HT1080 (cell line): ENCODE measurements around the gene NUDC. TPM values are rescaled to one million over a fixed set of nuclear protein-coding genes. Genes with fewer than 3 reads are reported as not detected.
"Not testable (repeated sequence)": the region's sequence is repeated elsewhere in the genome, so short reads cannot be mapped to it uniquely, and the experiment has no call there.

Experiments used
- DNase-seq: peaks from one replicate; pipeline ENCODE4 v3.0.0-alpha.2; 2015; ENCODE audit warnings: low read depth
- total RNA-seq: library from RNA; depleted of rRNA; stranded (reverse); fragments of >200 nt; shearing (Covaris generic); gene quantifications from 2 replicates; pipeline ENCODE4 v1.2.3, GENCODE V29; 2014; rRNA removed

NUDC gene
- total RNA-seq, 1 experiment from 2014 or later, result 182 TPM

DNA sequence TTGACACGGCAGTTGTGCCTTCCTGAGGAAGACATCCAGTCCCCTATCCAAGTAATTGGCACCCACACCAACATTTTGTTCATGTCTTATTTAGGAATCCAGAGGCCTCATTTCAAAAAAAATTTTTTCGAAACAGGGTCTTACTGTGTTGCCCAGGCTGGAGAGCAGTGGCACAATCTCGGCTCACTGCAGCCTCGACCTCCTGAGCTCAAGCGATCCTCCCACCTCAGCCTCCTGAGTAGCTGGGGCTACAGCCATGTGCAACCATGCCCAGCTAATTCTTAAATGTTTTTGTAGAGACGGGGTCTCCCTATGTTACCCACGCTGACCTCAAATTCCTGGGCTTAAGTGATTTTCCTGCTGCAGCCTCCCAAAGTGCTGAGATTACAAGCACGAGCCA lies 62.7 kb downstream of the NUDC start:
- no peak for DNase-seq

DNA sequence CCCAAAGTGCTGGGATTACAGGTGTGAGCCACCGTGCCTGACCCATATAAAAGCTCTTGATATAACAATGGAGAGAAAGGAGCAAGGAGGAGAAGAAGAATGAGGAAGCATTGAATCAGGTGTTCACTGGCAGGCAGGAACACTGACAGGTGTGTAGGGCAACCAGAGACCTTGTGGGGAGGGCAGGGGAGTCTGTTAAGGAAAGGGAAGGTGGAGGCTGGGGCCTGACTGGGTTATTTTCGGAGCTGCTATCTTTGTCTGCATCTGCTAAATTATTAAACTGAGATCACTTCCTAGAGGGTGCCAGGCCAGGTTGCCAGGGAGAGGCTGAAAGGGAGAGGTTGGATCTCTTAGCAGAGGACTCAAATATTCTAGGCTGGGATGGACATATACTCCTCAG lies 65.1 kb downstream of the NUDC start:
- DNase-seq, result no peak

GRCh38 chr1:26989403-26990109 lies 68.0 kb downstream of the NUDC start:
- not testable (repeated sequence) for DNase-seq

- DNase-seq, result peak; percentile 83
These were observed 70.0 kb downstream of the NUDC start for GRCh38 chr1:26991310-26992116.

DNA sequence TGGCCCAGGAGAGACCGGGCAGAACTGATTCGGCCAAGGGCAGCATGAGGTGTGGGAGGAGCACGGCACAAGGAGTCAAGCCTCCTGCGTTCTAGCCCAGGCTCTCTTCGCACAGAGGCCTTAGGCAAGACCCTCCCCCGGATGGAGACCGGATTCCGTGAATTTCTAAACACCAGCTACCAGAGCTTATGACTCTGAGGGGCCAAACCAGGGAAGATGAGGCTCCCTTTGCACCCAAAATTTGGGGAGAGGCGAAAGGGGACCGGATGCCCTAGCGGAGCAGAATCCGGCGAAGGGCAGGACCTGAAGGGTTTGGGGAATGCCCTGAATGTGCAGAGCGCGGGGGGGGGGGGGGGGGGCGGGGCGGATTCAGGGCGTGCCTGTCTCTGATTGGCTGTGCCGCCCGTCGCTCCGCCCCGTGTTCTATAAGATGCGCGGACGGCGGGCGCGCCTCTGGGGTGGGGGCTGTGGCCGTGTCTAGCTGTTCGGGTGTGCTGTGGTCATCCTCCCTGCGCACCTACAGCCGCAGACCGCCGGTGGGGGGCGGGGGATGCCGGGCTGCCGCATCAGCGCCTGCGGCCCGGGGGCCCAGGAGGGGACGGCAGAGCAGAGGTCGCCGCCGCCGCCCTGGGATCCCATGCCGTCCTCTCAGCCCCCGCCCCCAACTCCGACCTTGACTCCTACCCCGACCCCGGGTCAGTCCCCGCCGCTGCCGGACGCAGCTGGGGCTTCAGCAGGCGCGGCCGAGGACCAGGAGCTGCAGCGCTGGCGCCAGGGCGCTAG lies 71.9 kb downstream of the NUDC start, which contains the start of gene TRNP1:
Gene TRNP1, plus strand, starts transcription at position 456 of the 783 bp plus-strand sequence. Its CDS starts 95 bp downstream, at position 551.
- DNase-seq, result peak; percentile 78

DNA sequence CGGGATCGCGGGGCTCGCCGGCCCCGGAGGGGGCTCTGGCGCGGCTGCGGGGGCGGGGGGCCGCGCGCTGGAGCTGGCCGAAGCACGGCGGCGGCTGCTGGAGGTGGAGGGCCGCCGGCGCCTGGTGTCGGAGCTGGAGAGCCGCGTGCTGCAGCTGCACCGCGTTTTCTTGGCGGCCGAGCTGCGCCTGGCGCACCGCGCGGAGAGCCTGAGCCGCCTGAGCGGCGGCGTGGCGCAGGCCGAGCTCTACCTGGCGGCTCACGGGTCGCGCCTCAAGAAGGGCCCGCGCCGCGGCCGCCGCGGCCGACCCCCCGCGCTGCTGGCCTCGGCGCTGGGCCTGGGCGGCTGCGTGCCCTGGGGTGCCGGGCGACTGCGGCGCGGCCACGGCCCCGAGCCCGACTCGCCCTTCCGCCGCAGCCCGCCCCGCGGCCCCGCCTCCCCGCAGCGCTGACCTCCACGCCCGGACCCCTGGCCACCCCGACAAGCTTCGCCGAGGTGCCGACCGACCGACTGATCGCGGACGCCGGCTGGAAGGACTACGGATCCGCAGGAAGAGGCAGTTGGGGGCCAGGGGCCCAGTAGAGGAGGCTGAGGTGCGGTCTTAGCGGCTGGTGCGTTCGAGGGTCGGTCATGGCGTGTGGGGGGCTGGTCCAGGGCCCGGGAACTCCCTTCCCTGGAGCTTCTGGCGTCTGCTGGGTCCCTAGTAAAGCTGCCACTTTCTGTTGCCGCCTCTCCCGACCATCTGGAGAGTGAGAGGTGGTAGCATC lies 72.7 kb downstream of the NUDC start:
- no peak for DNase-seq

DNA sequence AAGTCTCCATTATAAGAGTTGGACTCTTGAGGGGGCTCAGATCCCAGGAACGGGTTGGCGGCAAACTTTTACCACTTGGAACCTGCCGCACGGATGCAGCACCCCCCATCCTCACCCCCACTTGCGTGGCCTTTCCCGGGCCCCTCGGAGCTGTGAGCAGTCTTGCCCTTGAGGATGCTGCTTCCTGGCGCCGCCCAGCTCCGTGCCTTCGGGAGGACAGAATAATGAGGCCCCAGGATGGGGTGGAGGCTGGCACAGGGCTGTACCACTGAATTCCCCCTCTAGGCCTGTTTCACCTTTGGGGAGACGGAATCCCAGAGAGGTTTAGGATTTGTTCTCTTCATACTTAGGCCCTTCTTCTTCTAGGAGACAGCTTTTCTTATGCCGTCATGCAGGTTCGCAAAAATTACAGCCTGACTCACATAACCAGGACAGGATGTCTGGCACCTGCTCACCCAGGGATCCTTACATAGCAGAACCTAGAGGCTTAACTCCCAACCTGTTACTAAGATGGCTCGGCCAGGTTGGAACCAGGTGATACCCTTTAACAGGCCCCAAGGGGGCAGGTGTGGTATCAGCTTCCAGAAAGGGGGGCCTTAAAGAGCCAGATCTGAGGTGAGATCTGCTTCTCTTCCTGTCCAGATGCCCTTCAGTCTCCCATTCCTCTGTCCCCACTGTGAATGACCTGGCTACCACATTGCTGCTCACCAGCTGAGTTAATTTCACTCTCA lies 73.4 kb downstream of the NUDC start:
- no peak for DNase-seq

- DNase-seq, result peak; percentile 37
These were observed 74.5 kb downstream of the NUDC start for GRCh38 chr1:26996024-26996423.

Other genes with a start within 250 kb of the NUDC start
- 15.0 and 17.2 TPM in 2 replicates for gene ARID1A, start 225.7 kb upstream of the NUDC start, total RNA-seq
- 9.5 and 13.3 TPM in 2 replicates for gene PIGV, start 133.8 kb upstream of the NUDC start, total RNA-seq
- gene ZDHHC18, start 95.1 kb upstream of the NUDC start, total RNA-seq, result 15.9 and 30.4 TPM in 2 replicates
- gene SFN, start 58.6 kb upstream of the NUDC start, total RNA-seq, result 5.2 and 7.0 TPM in 2 replicates
- gene GPN2, start 31.5 kb upstream of the NUDC start, total RNA-seq, result 17.9 and 33.6 TPM in 2 replicates
- 11.2 TPM in 2 replicates for gene GPATCH3, start 21.3 kb upstream of the NUDC start, total RNA-seq
- gene NR0B2, start 7.8 kb upstream of the NUDC start, total RNA-seq, result not detected in 2 replicates
- gene KDF1, start 38.7 kb downstream of the NUDC start, total RNA-seq, result not detected in 2 replicates
- 15.2 and 18.9 TPM in 2 replicates for gene TRNP1, start 71.9 kb downstream of the NUDC start, total RNA-seq
- gene TENT5B, start 91.1 kb downstream of the NUDC start, total RNA-seq, result 0.13 TPM in 1 of 2 replicates, not detected in the other
- 11.3 and 13.1 TPM in 2 replicates for gene SLC9A1, start 233.4 kb downstream of the NUDC start, total RNA-seq